Activated CD4-positive, alpha-beta memory T cell treated with anti-CD3 and anti-CD28 coated beads, Interleukin-2, amount 10 ng/mL, durations not matched to agents 7 days and 5 days (primary cell): ENCODE data around the gene INTS1. TPM values are rescaled to one million over a fixed set of nuclear protein-coding genes. Genes with fewer than 3 reads are reported as not detected.

ENCODE experiments used
- CTCF ChIA-PET: fragments of 350-600 bp; sonication (Branson Sonifier 250); formaldehyde crosslinking; loops from one replicate; lab custom pipeline; 2021; ENCODE audit warnings: antibody characterized with exemption, inconsistent platforms; lab: Charles Lee
- POLR2A ChIA-PET: fragments of 350-600 bp; sonication (Branson Sonifier 250); formaldehyde crosslinking; loops from one replicate; lab custom pipeline; 2021; ENCODE audit warnings: antibody characterized with exemption; lab: Charles Lee
- DNase-seq: peaks from one replicate; pipeline ENCODE4 v3.0.0-alpha.2; 2020
- H3K27ac Mint-ChIP-seq: one replicate; pipeline ENCODE4 v1.8.0; 2021; ENCODE audit warnings: mild to moderate bottlenecking, mixed read lengths
- H3K27me3 Mint-ChIP-seq: one replicate; pipeline ENCODE4 v1.8.0; 2021; ENCODE audit warnings: mixed read lengths
- H3K36me3 Mint-ChIP-seq: one replicate; pipeline ENCODE4 v1.8.0; 2021; ENCODE audit warnings: low read depth, mixed read lengths
- H3K4me1 Mint-ChIP-seq: one replicate; pipeline ENCODE4 v1.8.0; 2021; ENCODE audit warnings: mixed read lengths
- H3K4me3 Mint-ChIP-seq: one replicate; pipeline ENCODE4 v1.8.0; 2021; ENCODE audit warnings: mild to moderate bottlenecking, mixed read lengths
- H3K9me3 Mint-ChIP-seq: one replicate; pipeline ENCODE4 v1.8.0; 2021; ENCODE audit warnings: mixed read lengths
- total RNA-seq, 2 experiments: library from RNA; stranded (reverse); gene quantifications; one replicate each; pipeline ENCODE4 v1.2.3, GENCODE V29; 2021

Gene INTS1
- total RNA-seq, 2 experiments from 2014 or later = 79.2 to 87.5 TPM

DNA sequence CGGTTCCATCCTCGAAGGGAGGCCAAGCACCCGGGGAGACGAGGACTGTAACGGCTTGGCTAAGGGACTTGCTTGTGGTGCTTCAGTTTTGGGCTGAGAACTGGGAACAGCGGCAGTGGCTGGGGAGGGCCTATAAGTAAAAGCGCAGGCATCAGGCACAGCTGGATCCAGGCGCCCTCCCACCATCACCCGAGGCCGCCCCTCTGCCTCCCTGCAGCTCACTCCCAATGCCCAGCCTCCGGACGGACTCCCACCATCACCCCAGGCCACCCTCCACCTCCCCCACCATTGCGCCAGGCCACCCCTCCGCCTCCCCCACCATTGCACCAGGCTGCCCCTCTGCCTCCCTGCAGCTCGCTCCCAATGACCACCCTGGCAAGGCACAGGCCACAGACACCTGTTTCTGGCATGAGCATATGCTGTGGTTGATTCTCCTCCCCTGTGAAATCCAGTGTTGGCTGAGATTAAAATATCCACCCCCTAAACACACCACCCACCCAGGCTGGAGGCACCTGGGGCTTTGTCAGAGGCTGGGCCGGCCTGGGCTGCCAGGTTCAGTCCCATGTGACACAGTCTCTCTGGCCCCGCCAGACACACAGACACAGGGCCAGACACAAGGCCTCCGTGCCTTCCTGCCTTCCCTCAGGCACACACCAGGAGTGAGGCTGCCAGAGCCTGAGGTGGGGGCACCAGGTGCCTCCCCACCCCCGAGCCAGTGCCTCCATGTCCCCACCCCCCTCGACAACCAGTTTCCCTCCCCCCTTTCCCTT is 61.6 kb downstream of the INTS1 start:
- ChIA-PET CTCF (no interaction called here), POLR2A (no interaction called here)
- H3K27me3 Mint-ChIP-seq = no peaks in the 10 kb centered on the region
- peaks cover 4% of the 10 kb centered on the region for H3K9me3 Mint-ChIP-seq
- no peak overlapping the region for H3K4me3 Mint-ChIP-seq
- no peak for DNase-seq
- H3K27ac Mint-ChIP-seq = no peak overlapping the region
- no peaks in the 10 kb centered on the region for H3K36me3 Mint-ChIP-seq
- H3K4me1 Mint-ChIP-seq = no peaks in the 10 kb centered on the region

DNA sequence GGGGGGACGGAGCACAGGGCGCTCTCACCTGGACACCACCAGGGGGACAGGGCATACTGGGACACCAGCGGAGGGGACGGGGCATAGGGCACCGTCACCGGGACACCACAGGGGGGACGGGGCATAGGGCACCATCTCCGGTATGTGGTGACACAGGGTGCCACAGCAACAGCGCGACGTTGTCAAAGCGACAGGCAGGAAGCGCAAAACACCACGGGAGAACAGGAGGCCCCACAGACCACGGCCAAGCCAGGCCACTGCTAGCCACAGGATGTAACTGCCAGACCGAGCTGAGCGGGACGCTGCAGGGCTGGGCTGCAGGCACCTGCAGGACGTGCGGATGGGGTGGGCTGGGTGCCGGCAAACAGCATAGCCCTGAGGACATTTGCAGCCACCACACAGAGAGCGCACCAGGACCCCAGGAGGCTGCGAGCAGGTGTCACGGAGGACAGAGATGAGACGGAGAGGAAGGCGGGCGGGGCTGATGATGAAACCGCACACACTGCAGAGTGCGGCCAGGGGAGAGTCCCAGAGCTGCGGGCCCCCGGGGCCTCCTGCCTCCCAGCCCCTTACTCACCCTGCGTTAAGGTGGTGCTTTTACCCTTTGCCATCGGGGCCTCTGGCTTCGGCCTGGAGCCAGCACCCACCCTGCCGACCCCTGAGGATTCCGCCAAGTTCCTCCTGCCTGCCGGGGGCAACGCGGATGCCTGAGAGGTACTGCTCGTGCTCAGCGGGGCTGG is 62.4 kb downstream of the INTS1 start:
- POLR2A ChIA-PET = no interaction called here
- DNase-seq = no peak
- Mint-ChIP-seq H3K9me3 (peaks cover 4% of the 10 kb centered on the region), H3K27me3 (no peaks in the 10 kb centered on the region), H3K4me3 (no peak overlapping the region), H3K27ac (no peak overlapping the region), H3K36me3 (no peaks in the 10 kb centered on the region), H3K4me1 (no peaks in the 10 kb centered on the region)
- CTCF ChIA-PET = no interaction called here

DNA sequence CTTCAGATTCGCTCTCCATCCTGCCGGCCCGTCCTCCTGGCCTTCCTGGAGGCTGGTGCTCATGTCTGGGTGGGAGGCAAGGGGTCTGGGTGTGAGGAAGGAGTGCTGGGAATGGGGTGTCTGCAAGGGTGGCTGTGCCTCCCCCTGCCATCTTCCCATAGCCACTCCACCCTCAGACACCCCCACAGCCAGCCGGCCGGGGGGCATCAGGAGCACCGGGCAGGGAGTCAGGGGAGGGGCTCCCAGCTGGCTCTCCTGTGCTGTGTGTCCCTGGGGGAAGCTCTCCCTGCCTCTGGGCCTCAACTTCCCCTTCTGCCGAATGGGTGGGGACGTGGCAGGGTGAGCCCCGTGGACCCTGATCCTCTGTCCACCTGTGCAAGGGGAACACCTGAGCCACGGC is 63.6 kb downstream of the INTS1 start:
- no peak for DNase-seq
- Mint-ChIP-seq H3K4me3 (no peak overlapping the region), H3K4me1 (no peaks in the 10 kb centered on the region), H3K9me3 (peaks cover 4% of the 10 kb centered on the region), H3K36me3 (no peaks in the 10 kb centered on the region), H3K27ac (no peak overlapping the region), H3K27me3 (no peaks in the 10 kb centered on the region)
- POLR2A ChIA-PET = no interaction called here
- CTCF ChIA-PET = no interaction called here

GRCh38 chr7:1439373-1440363 is 64.5 kb downstream of the INTS1 start:
- H3K27ac Mint-ChIP-seq = no peak overlapping the region
- CTCF ChIA-PET = no interaction called here
- H3K36me3 Mint-ChIP-seq = no peaks in the 10 kb centered on the region

DNA sequence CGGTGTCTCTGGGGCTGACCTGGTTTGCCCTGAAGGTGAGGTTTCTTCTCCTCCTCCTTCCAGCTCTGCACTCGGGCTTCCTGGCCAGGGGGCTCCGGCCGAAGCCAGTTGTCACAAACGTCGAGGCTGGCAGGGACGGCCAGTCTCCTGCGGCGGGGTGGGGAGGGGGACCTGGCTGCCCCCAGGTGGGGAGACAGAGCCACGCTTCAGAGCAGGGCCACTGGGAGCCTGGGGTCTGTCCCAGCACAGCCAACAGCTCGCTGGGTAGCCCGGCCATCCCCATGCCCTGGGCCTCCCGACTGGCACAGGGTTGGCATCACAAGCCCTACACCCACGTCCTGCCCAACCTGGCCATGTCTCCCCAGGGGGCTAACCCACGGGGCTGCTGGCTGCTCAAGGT is 65.4 kb downstream of the INTS1 start:
- CTCF ChIA-PET = no interaction called here

More at GRCh38 chr7:1439373-1440363, 64.5 kb downstream of the INTS1 start:
- peaks cover 4% of the 10 kb centered on the region for H3K9me3 Mint-ChIP-seq
- POLR2A ChIA-PET = no interaction called here
- DNase-seq = no peak
- no peaks in the 10 kb centered on the region for H3K4me1 Mint-ChIP-seq
- H3K27me3 Mint-ChIP-seq = no peaks in the 10 kb centered on the region
- H3K4me3 Mint-ChIP-seq = no peak overlapping the region

GRCh38 chr7:1438208-1438607 is 66.0 kb downstream of the INTS1 start:
- H3K4me3 Mint-ChIP-seq = no peak overlapping the region
- no peak for DNase-seq
- H3K36me3 Mint-ChIP-seq = no peaks in the 10 kb centered on the region
- H3K9me3 Mint-ChIP-seq = peaks cover 4% of the 10 kb centered on the region
- CTCF ChIA-PET = interaction anchor here (0.6 kb wide), 1 partner anchor 893 kb away, joined by 3 read pairs; no protein-coding TSS in a partner anchor
- H3K27ac Mint-ChIP-seq = no peak overlapping the region
- H3K27me3 Mint-ChIP-seq = no peaks in the 10 kb centered on the region
- POLR2A ChIA-PET = no interaction called here
- no peaks in the 10 kb centered on the region for H3K4me1 Mint-ChIP-seq

More for the DNA sequence above, 65.4 kb downstream of the INTS1 start:
- Mint-ChIP-seq H3K9me3 (peaks cover 4% of the 10 kb centered on the region), H3K27me3 (no peaks in the 10 kb centered on the region), H3K27ac (no peak overlapping the region), H3K4me1 (no peaks in the 10 kb centered on the region), H3K36me3 (no peaks in the 10 kb centered on the region), H3K4me3 (no peak overlapping the region)
- POLR2A ChIA-PET = no interaction called here
- no peak for DNase-seq

GRCh38 chr7:1437155-1437880 is 66.9 kb downstream of the INTS1 start:
- ChIA-PET POLR2A (no interaction called here), CTCF (interaction anchor here (0.6 kb wide), 1 partner anchor 893 kb away, joined by 3 read pairs; no protein-coding TSS in a partner anchor)
- Mint-ChIP-seq H3K27me3 (peaks cover 2% of the 10 kb centered on the region), H3K4me1 (peaks cover 2% of the 10 kb centered on the region), H3K9me3 (peaks cover 4% of the 10 kb centered on the region), H3K4me3 (no peak overlapping the region), H3K27ac (no peak overlapping the region), H3K36me3 (no peaks in the 10 kb centered on the region)
- no peak for DNase-seq

GRCh38 chr7:1436608-1437007 is 67.6 kb downstream of the INTS1 start:
- peaks cover 4% of the 10 kb centered on the region for H3K9me3 Mint-ChIP-seq
- no peak for DNase-seq
- H3K27ac Mint-ChIP-seq = no peak overlapping the region
- peaks cover 3% of the 10 kb centered on the region for H3K4me1 Mint-ChIP-seq
- no peaks in the 10 kb centered on the region for H3K36me3 Mint-ChIP-seq
- ChIA-PET POLR2A (no interaction called here), CTCF (no interaction called here)
- H3K27me3 Mint-ChIP-seq = peaks cover 2% of the 10 kb centered on the region
- H3K4me3 Mint-ChIP-seq = no peak overlapping the region

GRCh38 chr7:1434891-1435670 is 69.1 kb downstream of the INTS1 start:
- DNase-seq = no peak

DNA sequence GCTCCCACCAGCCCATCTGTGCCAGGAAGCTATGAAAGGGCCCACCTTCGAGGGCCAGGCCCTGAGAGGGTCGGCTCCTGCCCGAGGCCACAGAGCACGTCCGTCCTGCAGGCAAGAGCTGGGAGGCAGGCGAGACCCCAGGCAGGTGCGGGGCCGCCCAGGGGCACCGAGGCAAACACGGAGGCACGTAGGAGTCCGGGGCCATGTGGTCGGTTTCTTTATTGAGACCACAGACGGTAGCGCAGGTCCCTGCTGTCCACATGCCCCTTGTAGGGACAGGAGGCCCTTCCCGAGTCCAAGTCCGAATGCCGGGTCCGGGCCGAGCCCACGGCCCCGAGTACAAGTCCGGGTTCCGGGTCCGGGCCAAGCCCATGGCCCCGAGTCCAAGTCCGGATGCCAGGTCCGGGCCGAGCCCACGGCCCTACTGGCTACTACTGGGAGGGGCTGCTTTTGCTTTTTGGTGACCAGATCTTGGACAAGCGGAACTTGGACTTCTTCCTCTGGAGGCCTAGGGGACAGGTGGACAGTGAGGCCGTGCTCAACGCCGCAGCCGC is 69.9 kb downstream of the INTS1 start:
- ChIA-PET POLR2A (no interaction called here), CTCF (interaction anchor here (2.6 kb wide), 1 partner anchor 16 kb away, joined by 14 read pairs; no protein-coding TSS in a partner anchor)
- Mint-ChIP-seq H3K27ac (no peak overlapping the region), H3K4me1 (peaks cover 3% of the 10 kb centered on the region), H3K36me3 (no peaks in the 10 kb centered on the region), H3K4me3 (no peak overlapping the region), H3K27me3 (peaks cover 2% of the 10 kb centered on the region), H3K9me3 (peaks cover 3% of the 10 kb centered on the region)
- no peak for DNase-seq

More at GRCh38 chr7:1434891-1435670, 69.1 kb downstream of the INTS1 start:
- H3K27me3 Mint-ChIP-seq = peaks cover 2% of the 10 kb centered on the region
- no peaks in the 10 kb centered on the region for H3K36me3 Mint-ChIP-seq
- H3K9me3 Mint-ChIP-seq = peaks cover 4% of the 10 kb centered on the region
- H3K27ac Mint-ChIP-seq = no peak overlapping the region
- no peak overlapping the region for H3K4me3 Mint-ChIP-seq
- peaks cover 3% of the 10 kb centered on the region for H3K4me1 Mint-ChIP-seq
- CTCF ChIA-PET = no interaction called here
- POLR2A ChIA-PET = no interaction called here

- DNase-seq = no peak
- ChIA-PET POLR2A (interaction anchor here (1.4 kb wide), 1 partner anchor 16 kb away, joined by 3 read pairs; no protein-coding TSS in a partner anchor), CTCF (interaction anchor here (1.2 to 2.6 kb wide), 4 partner anchors 16 to 250 kb away, joined by 3 to 14 read pairs (median 4); no protein-coding TSS in a partner anchor)
- Mint-ChIP-seq H3K36me3 (no peaks in the 10 kb centered on the region), H3K4me3 (no peak overlapping the region), H3K27me3 (peaks cover 2% of the 10 kb centered on the region), H3K27ac (no peak overlapping the region), H3K4me1 (peaks cover 3% of the 10 kb centered on the region), H3K9me3 (no peaks in the 10 kb centered on the region)
Measured at GRCh38 chr7:1433128-1433920, 70.9 kb downstream of the INTS1 start.
